IMR-90 (cell line): ENCODE results near the gene CERS6. TPM values are rescaled to one million over a fixed set of nuclear protein-coding genes. Genes with fewer than 3 reads are reported as not detected.
"Not testable (repeated sequence)": the region's sequence is repeated elsewhere in the genome, so short reads cannot be mapped to it uniquely, and the experiment has no call there.

ENCODE experiments used
- ATAC-seq: fragments of 200-7000 bp; cut with Tn5 transposase; 2 replicates; pipeline ENCODE4 v1.9.1; 2020; ENCODE audit warnings: low read depth, mild to moderate bottlenecking, moderate library complexity
- BruUV-seq: library from RNA; stranded (reverse); fragments of 400-500 nt; replicated peaks from 2 replicates; lab custom pipeline; 2021; lab: Mats Ljungman, UMichigan
- CTCF ChIA-PET: fragments of 300-600 bp; formaldehyde crosslinking; extraction: SDS; loops from one replicate; lab custom pipeline; 2021; ENCODE audit warnings: antibody characterized with exemption; lab: Yijun Ruan, JAX
- POLR2A ChIA-PET: fragments of 300-600 bp; sonication (Branson Sonifier 250); formaldehyde crosslinking; loops from one replicate; lab custom pipeline; 2022; ENCODE audit warnings: antibody characterized with exemption; ENCODE audit not compliant: unreplicated experiment; lab: Charles Lee
- DNase-seq: peaks from one replicate; pipeline ENCODE4 v3.0.0; 2013
- H2AFZ ChIP-seq: replicated peaks from 2 replicates; pipeline ENCODE3; 2013; ENCODE audit warnings: low read length, mild to moderate bottlenecking; ENCODE audit not compliant: poor library complexity
- H2AK5ac ChIP-seq: 2 replicates; pipeline ENCODE4 v1.6.1; 2013; ENCODE audit warnings: low read depth, low read length, inconsistent platforms
- H2AK9ac ChIP-seq: replicated peaks from 2 replicates; pipeline ENCODE3; 2013; ENCODE audit warnings: mild to moderate bottlenecking, low read depth, low read length, moderate library complexity; ENCODE audit not compliant: poor library complexity
- H2BK120ac ChIP-seq: 2 replicates; pipeline ENCODE4 v1.6.1; 2013; ENCODE audit warnings: low read depth, low read length, inconsistent platforms
- H2BK15ac ChIP-seq: 3 replicates; pipeline ENCODE4 v1.6.1; 2013; ENCODE audit warnings: low read depth, low read length, inconsistent platforms
- H2BK20ac ChIP-seq: 2 replicates; pipeline ENCODE4 v1.6.1; 2013; ENCODE audit warnings: low read depth, mild to moderate bottlenecking, inconsistent platforms, low read length, moderate library complexity
- H2BK5ac ChIP-seq: 2 replicates; pipeline ENCODE4 v1.6.1; 2013; ENCODE audit warnings: mild to moderate bottlenecking, low read depth, low read length, inconsistent platforms; ENCODE audit not compliant: poor library complexity, severe bottlenecking
- H3K14ac ChIP-seq: replicated peaks from 2 replicates; pipeline ENCODE4 v1.6.1; 2013; ENCODE audit warnings: low read depth, low read length, inconsistent platforms
- H3K18ac ChIP-seq: 2 replicates; pipeline ENCODE4 v1.6.1; 2013; ENCODE audit warnings: low read depth, low read length, control low read depth
- H3K23ac ChIP-seq: 2 replicates; pipeline ENCODE4 v1.6.1; 2013; ENCODE audit warnings: low read depth, low read length, inconsistent platforms
- H3K27ac ChIP-seq: 2 replicates; pipeline ENCODE4 v1.5.1; 2013; ENCODE audit warnings: mild to moderate bottlenecking, control low read depth, low read length; ENCODE audit not compliant: insufficient read depth
- H3K27me3 ChIP-seq: 2 replicates; pipeline ENCODE4 v1.6.1; 2013; ENCODE audit warnings: low read length; ENCODE audit not compliant: control insufficient read depth, insufficient read depth
- H3K36me3 ChIP-seq: 2 replicates; pipeline ENCODE4 v1.6.1; 2013; ENCODE audit warnings: low read length, mixed read lengths; ENCODE audit not compliant: control insufficient read depth, insufficient read depth
- H3K4ac ChIP-seq: 2 replicates; pipeline ENCODE4 v1.6.1; 2013; ENCODE audit warnings: low read depth, low read length, inconsistent platforms
- H3K4me1 ChIP-seq: 2 replicates; pipeline ENCODE4 v1.6.1; 2013; ENCODE audit warnings: low read length, mixed read lengths; ENCODE audit not compliant: control insufficient read depth, insufficient read depth
- H3K4me2 ChIP-seq: 2 replicates; pipeline ENCODE4 v1.6.1; 2013; ENCODE audit warnings: low read depth, mild to moderate bottlenecking, control low read depth, low read length, moderate library complexity
- H3K4me3 ChIP-seq: 2 replicates; pipeline ENCODE4 v1.5.1; 2013; ENCODE audit warnings: low read depth, mild to moderate bottlenecking, control low read depth, low read length, moderate library complexity; ENCODE audit not compliant: insufficient read depth
- H3K56ac ChIP-seq: 2 replicates; pipeline ENCODE4 v1.6.1; 2013; ENCODE audit warnings: low read length, inconsistent platforms; ENCODE audit not compliant: insufficient read depth; ENCODE audit errors: extremely low read depth
- H3K79me1 ChIP-seq, 2 experiments: 2 replicates each; pipeline ENCODE4 v1.6.1; 2013; ENCODE audit warnings: low read length in 2 of 2, inconsistent platforms in 1 of 2, low read depth in 1 of 2
- H3K9ac ChIP-seq: 2 replicates; pipeline ENCODE4 v1.6.1; 2013; ENCODE audit warnings: low read depth, low read length, control low read depth
- H3K9me1 ChIP-seq: 2 replicates; pipeline ENCODE4 v1.6.1; 2013; ENCODE audit warnings: low read length, inconsistent platforms; ENCODE audit not compliant: insufficient read depth
- H3K9me3 ChIP-seq: 2 replicates; pipeline ENCODE4 v1.6.1; 2013; ENCODE audit warnings: low read length; ENCODE audit not compliant: control insufficient read depth, insufficient read depth
- H4K20me1 ChIP-seq: 2 replicates; pipeline ENCODE4 v1.6.1; 2013; ENCODE audit warnings: low read length, inconsistent platforms; ENCODE audit not compliant: insufficient read depth
- H4K5ac ChIP-seq: 2 replicates; pipeline ENCODE4 v1.6.1; 2013; ENCODE audit warnings: mild to moderate bottlenecking, low read depth, low read length, control low read depth
- H4K8ac ChIP-seq, 2 experiments: 2 replicates each; pipeline ENCODE4 v1.6.1; 2013; ENCODE audit warnings: low read depth in 2 of 2, low read length in 2 of 2, control low read depth in 1 of 2, inconsistent platforms in 1 of 2
- H4K91ac ChIP-seq: 2 replicates; pipeline ENCODE4 v1.6.1; 2013; ENCODE audit warnings: low read depth, low read length, inconsistent platforms; ENCODE audit not compliant: insufficient read depth
- WGBS, 2 experiments: methylation state at CpG; one replicate each; pipeline versions ENCODE4 v1.1.5 to v1.1.7; 2013; ENCODE audit warnings: missing lambda C conversion rate in 2 of 2; ENCODE audit not compliant: insufficient read length in 1 of 2; ENCODE audit errors: extremely low coverage in 2 of 2; 5-methylcytosine and 5-hydroxymethylcytosine counted together
- dilution Hi-C: fragments of 300-500 bp; cut with HindIII; formaldehyde crosslinking; loops from one replicate; pipeline ENCODE4 v1.14.3; 2018; ENCODE audit warnings: low sequenced_read_pairs; ENCODE audit not compliant: unreplicated experiment
- in situ Hi-C: fragments of 300-500 bp; cut with MboI; formaldehyde crosslinking; loops from 3 replicates; pipeline ENCODE4 v1.14.3; 2019; ENCODE audit warnings: low sequenced_read_pairs, inconsistent platforms, mixed read lengths
- intact Hi-C: fragments of 100-400 bp; cut with micrococcal nuclease; formaldehyde crosslinking; loops from 2 replicates; pipeline ENCODE4 v1.10.0; 2022
- polyA plus RNA-seq, 3 experiments: library from polyadenylated mRNA; depleted of rRNA; stranded (reverse); fragments of >200 nt; gene quantifications; 2 replicates each; pipeline ENCODE4 v1.2.3, GENCODE V29; 2012; ENCODE audit warnings: low replicate concordance in 1 of 3
- total RNA-seq: library from RNA; depleted of rRNA; stranded (reverse); fragments of >200 nt; gene quantifications from 2 replicates; pipeline ENCODE4 v1.2.3, GENCODE V29; 2012

Gene CERS6
- total and polyA plus RNA-seq, 2 of the 4 experiments (the other 2 are of a cell fraction), result 2.1 to 5.7 TPM

DNA sequence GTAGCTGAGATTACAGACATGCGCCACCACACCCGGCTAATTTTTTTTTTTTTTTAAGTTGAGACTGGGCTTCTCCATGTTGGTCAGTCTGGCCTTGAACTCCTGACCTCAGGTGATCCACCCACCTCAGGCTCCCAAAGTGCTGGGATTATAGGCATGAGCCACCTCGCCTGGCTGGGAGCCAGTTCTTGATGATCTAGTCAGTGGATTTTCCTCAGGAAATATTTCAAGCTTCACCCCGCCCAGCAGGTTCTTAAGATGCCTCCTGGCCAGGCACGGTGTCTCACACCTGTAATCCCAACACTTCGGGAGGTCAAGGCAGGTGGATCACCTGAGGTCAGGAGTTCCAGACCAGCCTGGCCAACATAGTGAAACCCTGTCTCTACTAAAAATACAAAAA lies 312.3 kb downstream of the CERS6 start:
- H3K56ac ChIP-seq, in situ Hi-C loops, H3K14ac ChIP-seq, H4K91ac ChIP-seq, BruUV-seq, H4K8ac ChIP-seq, H3K27me3 ChIP-seq, H3K18ac ChIP-seq, H2BK20ac ChIP-seq, H3K9me3 ChIP-seq, dilution Hi-C loops, H3K36me3 ChIP-seq, DNase-seq, H2BK15ac ChIP-seq, H3K27ac ChIP-seq, ATAC-seq, H4K20me1 ChIP-seq, CTCF ChIA-PET, intact Hi-C loops, H3K4ac ChIP-seq, H2AK5ac ChIP-seq, H3K79me1 ChIP-seq, H3K4me3 ChIP-seq, H2AK9ac ChIP-seq, POLR2A ChIA-PET, H2BK120ac ChIP-seq, H3K23ac ChIP-seq, H3K4me2 ChIP-seq, H2AFZ ChIP-seq, H3K4me1 ChIP-seq, H3K9me1 ChIP-seq, H2BK5ac ChIP-seq, H3K9ac ChIP-seq, H4K5ac ChIP-seq: not testable (repeated sequence)
- 92% methylated on average over 2 of the region's 6 CpGs; no CpG with 5 or more reads in 1 of the 2 experiments for WGBS, 2 experiments
